ENCODE measurements around the gene MIPEP.

Gene MIPEP

DNA sequence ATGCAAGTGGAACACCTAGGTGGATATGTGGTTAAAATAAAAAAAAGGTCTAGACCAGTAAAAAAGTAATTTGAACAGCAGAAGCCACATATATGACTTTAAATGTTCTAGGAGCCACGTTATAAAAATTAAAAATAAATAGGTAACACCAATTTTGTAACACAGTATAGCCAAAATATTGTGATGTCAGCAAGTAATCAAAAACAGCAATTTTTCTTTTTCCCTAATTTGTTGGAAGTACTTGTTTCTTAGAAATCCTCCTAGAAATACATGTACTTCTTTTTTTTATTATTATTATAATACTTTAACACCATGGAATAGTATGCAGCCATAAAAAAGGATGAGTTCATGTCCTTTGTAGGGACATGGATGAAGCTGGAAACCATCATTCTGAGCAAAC lies 33.8 kb upstream of the MIPEP start:
- TF ChIP-seq NFIC (IDR thresholded peaks at IDR 0.05) (no peak), RAD21 (IDR thresholded peaks at IDR 0.05; ENCODE audit: low read depth) (no peak), EP300 (IDR thresholded peaks at IDR 0.05; ENCODE audit: borderline replicate concordance) (no peak), TEAD4 (IDR thresholded peaks at IDR 0.05) (no peak), FOXM1 (IDR thresholded peaks at IDR 0.05; ENCODE audit: borderline replicate concordance, low read depth) (no peak), REST (IDR thresholded peaks at IDR 0.05; ENCODE audit: low read depth) (no peak), CEBPB (IDR thresholded peaks at IDR 0.05) (no peak), ZBTB7A (IDR thresholded peaks at IDR 0.05; ENCODE audit: low read depth) (no peak), EGR1 (IDR thresholded peaks at IDR 0.05) (no peak), TCF12 (IDR thresholded peaks at IDR 0.05; ENCODE audit: low read depth) (no peak), CREB1 (IDR thresholded peaks at IDR 0.05; ENCODE audit: low read depth) (no peak), YY1 (IDR thresholded peaks at IDR 0.05; ENCODE audit: low read depth) (no peak), TAF1 (IDR thresholded peaks at IDR 0.05; ENCODE audit: low read depth) (no peak)
- TF ChIP-seq, protein P1, sequence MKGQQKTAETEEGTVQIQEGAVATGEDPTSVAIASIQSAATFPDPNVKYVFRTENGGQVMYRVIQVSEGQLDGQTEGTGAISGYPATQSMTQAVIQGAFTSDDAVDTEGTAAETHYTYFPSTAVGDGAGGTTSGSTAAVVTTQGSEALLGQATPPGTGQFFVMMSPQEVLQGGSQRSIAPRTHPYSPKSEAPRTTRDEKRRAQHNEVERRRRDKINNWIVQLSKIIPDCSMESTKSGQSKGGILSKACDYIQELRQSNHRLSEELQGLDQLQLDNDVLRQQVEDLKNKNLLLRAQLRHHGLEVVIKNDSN (IDR thresholded peaks at IDR 0.05): no peak
- TF ChIP-seq, protein P2, sequence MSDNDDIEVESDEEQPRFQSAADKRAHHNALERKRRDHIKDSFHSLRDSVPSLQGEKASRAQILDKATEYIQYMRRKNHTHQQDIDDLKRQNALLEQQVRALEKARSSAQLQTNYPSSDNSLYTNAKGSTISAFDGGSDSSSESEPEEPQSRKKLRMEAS (IDR thresholded peaks at IDR 0.05): no peak

DNA sequence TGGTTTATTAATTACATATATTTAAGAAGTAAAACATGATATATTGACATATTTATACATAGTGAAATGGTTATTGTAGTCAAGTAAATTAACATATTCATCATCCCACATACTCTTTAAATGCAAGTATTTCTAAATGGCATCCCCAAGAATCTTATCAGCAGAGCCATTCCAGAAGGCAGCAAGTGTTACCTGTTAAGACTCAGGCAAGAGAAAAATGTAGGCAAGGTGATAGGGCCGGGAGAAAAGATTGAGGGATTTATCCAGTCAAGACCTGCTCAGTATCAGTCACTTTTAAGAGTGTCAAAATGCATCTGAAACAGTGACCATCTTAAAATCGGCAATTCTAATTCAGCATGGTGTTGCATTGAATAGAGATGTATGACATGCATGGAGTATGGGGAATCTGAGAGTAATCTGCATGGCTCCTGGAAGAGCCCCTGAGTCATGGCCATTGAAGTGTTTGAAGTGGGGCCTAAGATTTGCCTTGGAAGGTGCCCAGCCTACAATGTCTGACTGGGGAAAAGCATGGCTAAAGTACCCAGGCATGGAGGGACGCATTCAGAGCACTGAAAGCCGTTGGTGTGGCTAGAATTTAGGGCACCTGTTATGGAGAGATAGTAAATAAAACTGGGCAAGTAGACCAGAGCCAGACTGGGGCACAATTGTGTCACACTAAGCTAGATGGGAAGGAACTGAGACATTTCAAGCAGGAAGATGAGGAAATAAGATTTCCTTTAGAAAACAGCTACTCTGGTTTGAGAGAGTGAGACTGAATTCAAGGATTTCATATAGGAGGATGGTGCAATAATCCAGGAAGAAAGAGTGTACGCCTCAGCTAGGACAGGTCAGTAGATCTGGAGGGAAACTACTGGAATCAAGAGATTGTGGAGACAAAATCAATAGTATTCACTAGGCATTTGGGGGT lies 33.1 kb upstream of the MIPEP start:
- no peak for TF ChIP-seq CREB1 (IDR thresholded peaks at IDR 0.05; ENCODE audit: low read depth)
- no peak for TF ChIP-seq CEBPB (IDR thresholded peaks at IDR 0.05)
- TF ChIP-seq YY1 (IDR thresholded peaks at IDR 0.05; ENCODE audit: low read depth): no peak
- no peak for TF ChIP-seq RAD21 (IDR thresholded peaks at IDR 0.05; ENCODE audit: low read depth)
- TF ChIP-seq, protein P2 (IDR thresholded peaks at IDR 0.05): no peak

- no peak for TF ChIP-seq FOXM1 (IDR thresholded peaks at IDR 0.05; ENCODE audit: borderline replicate concordance, low read depth)
- peak; percentile 78 for TF ChIP-seq RAD21 (IDR thresholded peaks at IDR 0.05; ENCODE audit: low read depth)
These were observed 32.3 kb upstream of the MIPEP start for GRCh38 chr13:23921451-23921888.

- TF ChIP-seq, protein P2 (IDR thresholded peaks at IDR 0.05): no peak
- no peak for TF ChIP-seq RAD21 (IDR thresholded peaks at IDR 0.05; ENCODE audit: low read depth)
- TF ChIP-seq FOXM1 (IDR thresholded peaks at IDR 0.05; ENCODE audit: borderline replicate concordance, low read depth): no peak
- TF ChIP-seq CREB1 (IDR thresholded peaks at IDR 0.05; ENCODE audit: low read depth): no peak
- TF ChIP-seq YY1 (IDR thresholded peaks at IDR 0.05; ENCODE audit: low read depth): no peak
- TF ChIP-seq REST (IDR thresholded peaks at IDR 0.05; ENCODE audit: low read depth): no peak
- TF ChIP-seq, protein P1 (IDR thresholded peaks at IDR 0.05): no peak
- TF ChIP-seq TCF12 (IDR thresholded peaks at IDR 0.05; ENCODE audit: low read depth): no peak
These were observed 29.8 kb upstream of the MIPEP start for GRCh38 chr13:23919006-23919405.

GRCh38 chr13:23918208-23918607 lies 29.0 kb upstream of the MIPEP start:
- TF ChIP-seq REST (IDR thresholded peaks at IDR 0.05; ENCODE audit: low read depth) (no peak), RAD21 (IDR thresholded peaks at IDR 0.05; ENCODE audit: low read depth) (no peak), FOXM1 (IDR thresholded peaks at IDR 0.05; ENCODE audit: borderline replicate concordance, low read depth) (no peak), CEBPB (IDR thresholded peaks at IDR 0.05) (no peak), NFIC (IDR thresholded peaks at IDR 0.05) (no peak), ZBTB7A (IDR thresholded peaks at IDR 0.05; ENCODE audit: low read depth) (no peak), TEAD4 (IDR thresholded peaks at IDR 0.05) (no peak), TAF1 (IDR thresholded peaks at IDR 0.05; ENCODE audit: low read depth) (no peak), TCF12 (IDR thresholded peaks at IDR 0.05; ENCODE audit: low read depth) (no peak), CREB1 (IDR thresholded peaks at IDR 0.05; ENCODE audit: low read depth) (no peak), EGR1 (IDR thresholded peaks at IDR 0.05) (no peak), EP300 (IDR thresholded peaks at IDR 0.05; ENCODE audit: borderline replicate concordance) (no peak), YY1 (IDR thresholded peaks at IDR 0.05; ENCODE audit: low read depth) (no peak)
- TF ChIP-seq, protein P2 (IDR thresholded peaks at IDR 0.05): no peak
- TF ChIP-seq, protein P1 (IDR thresholded peaks at IDR 0.05): no peak
